Keratinocyte (primary cell): ENCODE measurements around the gene S100A2. TPM values are rescaled to one million over a fixed set of nuclear protein-coding genes. Genes with fewer than 3 reads are reported as not detected.
"Not testable (repeated sequence)": the region's sequence is repeated elsewhere in the genome, so short reads cannot be mapped to it uniquely, and the experiment has no call there.

Experiments
- DNase-seq: peaks from one replicate; pipeline ENCODE4 v3.0.0-alpha.2; 2011; ENCODE audit warnings: low read depth, missing footprints, low spot score
- FAIRE-seq: peaks from 2 replicates; lab custom pipeline; 2011; peaks lifted over from hg19 to GRCh38; lab: Jason Lieb, UNC
- H2AFZ ChIP-seq: 2 replicates; pipeline ENCODE4 v1.6.0; 2012; ENCODE audit warnings: low read length, control low read depth, inconsistent platforms; ENCODE audit not compliant: control insufficient read depth
- H3K27ac ChIP-seq: 2 replicates; pipeline ENCODE4 v1.5.1; 2011; ENCODE audit warnings: low read length; ENCODE audit not compliant: control insufficient read depth, insufficient read depth
- H3K27me3 ChIP-seq: 3 replicates; pipeline ENCODE4 v1.6.0; 2011; ENCODE audit warnings: low read length; ENCODE audit not compliant: control insufficient read depth, insufficient read depth; ENCODE audit errors: extremely low read depth
- H3K36me3 ChIP-seq, 2 experiments: 2 replicates in 1 of 2; 3 replicates in 1 of 2; pipeline ENCODE4 v1.5.1; 2011; ENCODE audit warnings: low read length in 2 of 2, mild to moderate bottlenecking in 1 of 2; ENCODE audit not compliant: control insufficient read depth in 2 of 2, insufficient read depth in 2 of 2; ENCODE audit errors: extremely low read depth in 1 of 2
- H3K4me1 ChIP-seq: 3 replicates; pipeline ENCODE4 v1.5.1; 2011; ENCODE audit warnings: low read length; ENCODE audit not compliant: control insufficient read depth, insufficient read depth; ENCODE audit errors: extremely low read depth
- H3K4me2 ChIP-seq: 3 replicates; pipeline ENCODE4 v1.6.0; 2011; ENCODE audit warnings: low read depth, low read length; ENCODE audit not compliant: control insufficient read depth, insufficient read depth; ENCODE audit errors: extremely low read depth
- H3K4me3 ChIP-seq, 3 experiments: fragments of 200-600 bp in 1 of 3; sonication (generic) in 1 of 3; 2 replicates in 2 of 3; 3 replicates in 1 of 3; pipeline ENCODE4 v1.5.1; 2011 to 2016; ENCODE audit warnings: low read length in 3 of 3, mild to moderate bottlenecking in 3 of 3, control low read depth in 2 of 3, inconsistent platforms in 1 of 3, low read depth in 1 of 3, mixed read lengths in 1 of 3, mixed run types in 1 of 3, moderate library complexity in 1 of 3; ENCODE audit not compliant: control insufficient read depth in 2 of 3, insufficient read depth in 2 of 3; ENCODE audit errors: extremely low read depth in 1 of 3
- H3K79me2 ChIP-seq: 2 replicates; pipeline ENCODE4 v1.6.0; 2012; ENCODE audit warnings: low read length; ENCODE audit not compliant: control insufficient read depth, insufficient read depth
- H3K9ac ChIP-seq: 3 replicates; pipeline ENCODE4 v1.6.0; 2011; ENCODE audit warnings: low read length; ENCODE audit not compliant: control insufficient read depth, insufficient read depth; ENCODE audit errors: extremely low read depth
- H3K9me1 ChIP-seq: 3 replicates; pipeline ENCODE4 v1.6.0; 2011; ENCODE audit warnings: low read length; ENCODE audit not compliant: control insufficient read depth, insufficient read depth; ENCODE audit errors: extremely low read depth
- H3K9me3 ChIP-seq: 2 replicates; pipeline ENCODE4 v1.5.1; 2012; ENCODE audit warnings: low read depth, low read length; ENCODE audit not compliant: control insufficient read depth
- H4K20me1 ChIP-seq: 3 replicates; pipeline ENCODE4 v1.6.0; 2011; ENCODE audit warnings: low read length; ENCODE audit not compliant: control insufficient read depth, insufficient read depth; ENCODE audit errors: extremely low read depth
- CTCF ChIP-seq, 3 experiments: IDR thresholded peaks in 1 of 3; conservative IDR thresholded peaks in 1 of 3; optimal IDR thresholded peaks in 1 of 3; 2 replicates in 2 of 3; 3 replicates in 1 of 3; pipeline versions ENCODE3 to v1.5.1; 2011; ENCODE audit warnings: low read length in 3 of 3, mild to moderate bottlenecking in 3 of 3, moderate library complexity in 2 of 3, control low read depth in 1 of 3, inconsistent platforms in 1 of 3; ENCODE audit not compliant: insufficient read depth in 2 of 3; ENCODE audit errors: extremely low read depth in 1 of 3
- EZH2 ChIP-seq: IDR thresholded peaks from one replicate; pipeline ENCODE4 v1.6.1; 2012; ENCODE audit warnings: inconsistent platforms, mild to moderate bottlenecking, low read length, moderate library complexity
- dilution Hi-C: fragments of 300-500 bp; cut with MboI; formaldehyde crosslinking; loops from one replicate; pipeline ENCODE4 v1.7.0; 2020; ENCODE audit warnings: low sequenced_read_pairs; ENCODE audit not compliant: extremely low pct_ligation_motif_present
- polyA plus RNA-seq, 5 experiments: library from polyadenylated mRNA; depleted of rRNA in 3 of 5; stranded (reverse) in 3 of 5; stranded (forward) in 1 of 5; unstranded in 1 of 5; fragments of >200 nt; gene quantifications; 1 replicate in 1 of 5; 2 replicates in 3 of 5; 3 replicates in 1 of 5; pipeline versions ENCODE4 v1.2.1 to v1.2.3, GENCODE V29; 2011 to 2012; ENCODE audit warnings: missing spikeins in 2 of 5, low read depth in 1 of 5, low replicate concordance in 1 of 5

S100A2 gene
- polyA plus RNA-seq, 1 donor (not counting 4 experiments of a cell fraction or from before 2014, with no cell fraction given), result 12,757 TPM

- no peaks in the 10 kb centered on the region for H3K9me3 ChIP-seq
These were observed 22.8 kb upstream of the S100A2 start for GRCh38 chr1:153588482-153588881.

GRCh38 chr1:153588033-153588432, 22.4 kb upstream of the S100A2 start:
- dilution Hi-C loops, H3K9me3 ChIP-seq, H3K4me2 ChIP-seq, H3K4me3 ChIP-seq, H3K36me3 ChIP-seq, H4K20me1 ChIP-seq, FAIRE-seq, H3K27me3 ChIP-seq, DNase-seq, H3K27ac ChIP-seq, H3K4me1 ChIP-seq, H3K9ac ChIP-seq, H3K79me2 ChIP-seq, H3K9me1 ChIP-seq, H2AFZ ChIP-seq: not testable (repeated sequence)

More at GRCh38 chr1:153588482-153588881, 22.8 kb upstream of the S100A2 start:
- Histone ChIP-seq H3K4me3 (no peak overlapping the region), H3K9ac (no peak overlapping the region), H3K27me3 (no peaks in the 10 kb centered on the region), H3K4me2 (no peak overlapping the region), H3K27ac (no peak overlapping the region), H2AFZ (no peak overlapping the region), H3K9me1 (no peaks in the 10 kb centered on the region), H4K20me1 (no peaks in the 10 kb centered on the region), H3K79me2 (no peaks in the 10 kb centered on the region), H3K4me1 (peaks cover 7% of the 10 kb centered on the region), H3K36me3 (no peaks in the 10 kb centered on the region)
- TF ChIP-seq EZH2 (no peak), CTCF (optimal IDR thresholded peaks at IDR 0.05 in 1 of 3, IDR thresholded peaks at IDR 0.05 in 1 of 3, conservative IDR thresholded peaks at IDR 0.05 in 1 of 3; ENCODE audit: extremely low read depth in 1 of 3, insufficient read depth in 2 of 3, low read length in 3 of 3) (no peak)
- dilution Hi-C loops, result no loop called here
- FAIRE-seq (no peak), DNase-seq (no peak)

DNA sequence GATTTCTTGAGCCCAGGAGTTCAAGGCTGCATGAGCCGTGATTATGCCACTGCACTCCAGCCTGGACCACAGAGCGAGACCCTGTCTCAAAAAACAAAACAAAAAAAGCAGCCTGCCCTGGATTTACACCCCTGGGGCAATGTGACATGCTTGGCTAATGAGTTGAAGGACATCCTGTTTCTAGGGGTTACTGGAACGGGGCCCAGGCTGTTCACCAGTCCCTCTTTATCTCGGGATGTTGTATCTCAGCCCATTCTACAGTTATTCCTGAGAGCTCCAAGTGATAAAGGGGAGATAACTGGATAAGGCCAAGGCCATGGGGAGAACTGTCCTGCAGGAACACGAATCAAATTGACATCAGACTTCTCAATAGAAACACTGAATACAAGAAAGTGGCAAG, 21.7 kb upstream of the S100A2 start:
- dilution Hi-C loops, result no loop called here
- no peaks in the 10 kb centered on the region for H3K36me3 ChIP-seq
- H3K9ac ChIP-seq, result no peak overlapping the region
- FAIRE-seq (no peak), DNase-seq (no peak)
- no peak overlapping the region for H2AFZ ChIP-seq
- H3K9me1 ChIP-seq, result no peaks in the 10 kb centered on the region
- H3K4me3 ChIP-seq, result no peak overlapping the region
- no peaks in the 10 kb centered on the region for H4K20me1 ChIP-seq
- H3K4me1 ChIP-seq, result peaks cover 7% of the 10 kb centered on the region
- no peaks in the 10 kb centered on the region for H3K79me2 ChIP-seq
- H3K9me3 ChIP-seq, result no peaks in the 10 kb centered on the region
- H3K27ac ChIP-seq, result no peak overlapping the region
- no peak overlapping the region for H3K4me2 ChIP-seq
- H3K27me3 ChIP-seq, result no peaks in the 10 kb centered on the region
- no peak for TF ChIP-seq EZH2
- no peak for TF ChIP-seq CTCF (optimal IDR thresholded peaks at IDR 0.05 in 1 of 3, IDR thresholded peaks at IDR 0.05 in 1 of 3, conservative IDR thresholded peaks at IDR 0.05 in 1 of 3; ENCODE audit: extremely low read depth in 1 of 3, insufficient read depth in 2 of 3, low read length in 3 of 3)
